Measurements from ENCODE around the gene CNGB1. TPM values are rescaled to one million over a fixed set of nuclear protein-coding genes. Genes with fewer than 3 reads are reported as not detected.

CNGB1 gene
- total RNA-seq, 1 experiment from 2014 or later, result not detected

DNA sequence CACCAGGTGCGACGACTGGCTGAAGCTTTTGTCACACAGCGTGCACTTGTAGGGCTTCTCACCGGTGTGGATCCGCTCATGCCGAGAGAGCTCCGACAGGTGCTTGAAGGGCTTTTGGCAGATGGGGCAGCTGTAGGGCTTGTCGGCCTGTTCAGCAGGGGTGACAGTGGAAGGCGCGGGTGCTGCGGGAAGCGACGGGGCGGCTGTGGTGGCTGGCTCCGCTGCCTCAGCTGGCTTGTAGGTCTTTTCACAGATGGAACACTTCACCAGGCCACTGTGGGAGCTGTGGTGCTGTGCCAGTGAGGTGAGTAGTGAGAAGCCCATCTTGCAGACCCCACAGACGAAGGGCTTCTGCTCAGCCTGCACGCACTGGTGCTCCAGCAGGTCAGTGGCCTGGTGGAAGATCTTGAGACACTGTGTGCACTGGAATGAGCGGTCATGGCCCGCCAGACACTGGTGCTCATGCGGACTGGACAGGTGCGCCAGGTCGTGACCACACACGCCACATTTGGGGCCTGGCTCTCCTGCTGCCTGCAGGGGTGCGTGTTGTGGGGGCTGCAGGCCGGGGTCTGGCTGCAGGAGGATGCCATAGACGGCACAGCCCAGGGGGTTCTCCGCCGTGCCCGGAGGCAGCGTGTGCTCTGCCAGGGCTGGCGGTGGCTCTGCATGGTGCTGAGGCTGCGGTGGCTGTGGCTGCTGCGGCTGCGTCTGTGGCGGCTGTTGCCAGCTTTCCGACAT, 26.8 kb upstream of the CNGB1 start:
- peaks cover 12% of the 10 kb centered on the region for H3K4me1 Mint-ChIP-seq (ENCODE audit: low read depth, unreplicated experiment)
- intact Hi-C loops (cut with micrococcal nuclease; ENCODE audit: unreplicated experiment), result no loop called here
- POLR2A ChIA-PET, result interaction anchor here (0.6 kb wide), 1 partner anchor 202 kb away, joined by 3 read pairs; no protein-coding TSS in a partner anchor
- Histone ChIP-seq H3K9me3 (no peaks in the 10 kb centered on the region), H3K4me1 (peaks cover 25% of the 10 kb centered on the region), H3K36me3 (ENCODE audit: control insufficient read depth, insufficient read depth, low read length) (no peaks in the 10 kb centered on the region), H3K4me3 (ENCODE audit: low read depth, low read length) (no peak overlapping the region), H3K27me3 (replicated peaks; ENCODE audit: control insufficient read depth, insufficient read depth, low read length) (no peaks in the 10 kb centered on the region)
- no peak overlapping the region for H3K27ac Mint-ChIP-seq (ENCODE audit: unreplicated experiment)
- DNase-seq, result no peak
- BruUV-seq (replicated peaks), result no TSS peak
- no peaks in the 10 kb centered on the region for H3K27me3 Mint-ChIP-seq (ENCODE audit: insufficient read depth, unreplicated experiment)
- no peak overlapping the region for H3K4me3 Mint-ChIP-seq (ENCODE audit: unreplicated experiment)
- no peaks in the 10 kb centered on the region for H3K9me3 Mint-ChIP-seq (ENCODE audit: unreplicated experiment)
- H3K36me3 Mint-ChIP-seq (ENCODE audit: insufficient read depth, unreplicated experiment), result peaks cover 19% of the 10 kb centered on the region
- TF ChIP-seq, protein P1, sequence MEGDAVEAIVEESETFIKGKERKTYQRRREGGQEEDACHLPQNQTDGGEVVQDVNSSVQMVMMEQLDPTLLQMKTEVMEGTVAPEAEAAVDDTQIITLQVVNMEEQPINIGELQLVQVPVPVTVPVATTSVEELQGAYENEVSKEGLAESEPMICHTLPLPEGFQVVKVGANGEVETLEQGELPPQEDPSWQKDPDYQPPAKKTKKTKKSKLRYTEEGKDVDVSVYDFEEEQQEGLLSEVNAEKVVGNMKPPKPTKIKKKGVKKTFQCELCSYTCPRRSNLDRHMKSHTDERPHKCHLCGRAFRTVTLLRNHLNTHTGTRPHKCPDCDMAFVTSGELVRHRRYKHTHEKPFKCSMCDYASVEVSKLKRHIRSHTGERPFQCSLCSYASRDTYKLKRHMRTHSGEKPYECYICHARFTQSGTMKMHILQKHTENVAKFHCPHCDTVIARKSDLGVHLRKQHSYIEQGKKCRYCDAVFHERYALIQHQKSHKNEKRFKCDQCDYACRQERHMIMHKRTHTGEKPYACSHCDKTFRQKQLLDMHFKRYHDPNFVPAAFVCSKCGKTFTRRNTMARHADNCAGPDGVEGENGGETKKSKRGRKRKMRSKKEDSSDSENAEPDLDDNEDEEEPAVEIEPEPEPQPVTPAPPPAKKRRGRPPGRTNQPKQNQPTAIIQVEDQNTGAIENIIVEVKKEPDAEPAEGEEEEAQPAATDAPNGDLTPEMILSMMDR (IDR thresholded peaks at IDR 0.05; ENCODE audit: insufficient read depth in 1 of 2, low read depth in 1 of 2, low read length in 1 of 2, severe bottlenecking in 1 of 2, unreplicated experiment in 1 of 2), result no peak
- CTCF ChIA-PET, result interaction anchor here (1.0 kb wide), 1 partner anchor 759 kb away, joined by 3 read pairs; no protein-coding TSS in a partner anchor

DNA sequence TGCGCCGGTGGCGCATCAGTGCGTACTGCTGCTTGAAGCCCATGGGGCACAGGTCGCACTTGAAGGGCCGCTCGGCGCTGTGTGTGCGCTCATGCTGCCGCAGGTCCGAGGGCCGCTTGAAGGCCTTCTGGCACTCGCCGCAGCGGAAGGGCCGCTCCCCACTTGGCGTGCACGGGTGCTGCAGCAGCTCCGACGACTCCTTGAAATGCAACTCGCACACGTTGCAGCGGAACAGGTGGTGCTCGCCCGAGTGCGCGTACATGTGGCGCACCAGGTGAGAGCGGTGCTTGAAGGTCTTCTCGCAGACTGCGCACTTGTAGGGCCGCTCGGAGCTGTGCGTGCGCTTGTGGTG, 26.2 kb upstream of the CNGB1 start:
- POLR2A ChIA-PET, result interaction anchor here (0.6 kb wide), 1 partner anchor 201 kb away, joined by 3 read pairs; no protein-coding TSS in a partner anchor
- intact Hi-C loops (cut with micrococcal nuclease; ENCODE audit: unreplicated experiment), result no loop called here
- H3K36me3 Mint-ChIP-seq (ENCODE audit: insufficient read depth, unreplicated experiment), result peaks cover 20% of the 10 kb centered on the region
- no peak overlapping the region for H3K27ac Mint-ChIP-seq (ENCODE audit: unreplicated experiment)
- no peak overlapping the region for H3K4me3 ChIP-seq (ENCODE audit: low read depth, low read length)
- no peaks in the 10 kb centered on the region for H3K9me3 Mint-ChIP-seq (ENCODE audit: unreplicated experiment)
- no peaks in the 10 kb centered on the region for H3K27me3 Mint-ChIP-seq (ENCODE audit: insufficient read depth, unreplicated experiment)
- no peak overlapping the region for H3K4me3 Mint-ChIP-seq (ENCODE audit: unreplicated experiment)
- no peaks in the 10 kb centered on the region for H3K36me3 ChIP-seq (ENCODE audit: control insufficient read depth, insufficient read depth, low read length)
- H3K4me1 Mint-ChIP-seq (ENCODE audit: low read depth, unreplicated experiment), result peaks cover 17% of the 10 kb centered on the region
- CTCF ChIA-PET, result interaction anchor here (1.0 kb wide), 1 partner anchor 759 kb away, joined by 3 read pairs; no protein-coding TSS in a partner anchor
- BruUV-seq (replicated peaks), result no TSS peak
- DNase-seq, result no peak
- TF ChIP-seq, protein P1 (IDR thresholded peaks at IDR 0.05; ENCODE audit: insufficient read depth in 1 of 2, low read depth in 1 of 2, low read length in 1 of 2, severe bottlenecking in 1 of 2, unreplicated experiment in 1 of 2), result no peak
- H3K9me3 ChIP-seq, result no peaks in the 10 kb centered on the region
- peaks cover 27% of the 10 kb centered on the region for H3K4me1 ChIP-seq
- no peaks in the 10 kb centered on the region for H3K27me3 ChIP-seq (replicated peaks; ENCODE audit: control insufficient read depth, insufficient read depth, low read length)

DNA sequence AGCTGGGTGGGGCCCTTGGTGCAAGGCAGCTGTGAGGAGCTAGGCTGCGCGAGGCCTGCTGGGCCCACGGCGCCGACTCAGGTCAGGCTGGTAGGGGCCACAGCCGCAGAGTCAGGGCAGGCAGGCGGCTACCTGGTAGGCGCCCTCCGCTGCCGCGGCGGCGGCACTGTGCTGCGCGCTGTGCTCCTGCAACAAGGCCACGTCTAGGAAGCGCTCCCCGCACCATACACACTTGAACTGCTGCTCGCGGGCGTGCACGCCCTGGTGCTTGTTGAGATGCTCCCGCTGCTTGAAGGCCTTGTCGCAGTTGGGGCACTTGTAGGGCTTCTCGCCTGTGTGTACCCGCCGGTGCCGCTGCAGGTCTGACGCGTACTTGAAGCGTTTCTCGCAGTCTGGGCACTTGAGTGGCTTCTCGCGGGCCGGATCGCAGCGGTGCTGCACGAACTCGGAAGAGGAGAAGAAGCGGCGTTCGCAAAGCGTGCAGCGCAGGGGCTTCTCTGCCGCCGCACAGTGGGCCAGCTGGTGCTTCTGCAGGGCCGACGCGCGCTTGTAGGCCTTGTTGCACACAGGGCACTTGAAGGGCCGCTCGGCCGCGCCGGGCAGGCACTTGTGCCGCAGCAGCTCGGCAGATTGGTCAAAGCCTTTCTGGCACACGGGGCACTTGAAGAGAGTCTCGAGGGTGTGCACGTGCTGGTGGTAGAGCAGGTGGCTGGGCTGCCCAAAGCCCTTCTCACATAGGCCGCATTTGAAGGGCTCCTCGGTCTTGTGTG, 25.7 kb upstream of the CNGB1 start:
- no peak for DNase-seq
- peaks cover 23% of the 10 kb centered on the region for H3K4me1 ChIP-seq
- Mint-ChIP-seq H3K27ac (ENCODE audit: unreplicated experiment) (no peak overlapping the region), H3K4me3 (ENCODE audit: unreplicated experiment) (no peak overlapping the region), H3K27me3 (ENCODE audit: insufficient read depth, unreplicated experiment) (no peaks in the 10 kb centered on the region), H3K36me3 (ENCODE audit: insufficient read depth, unreplicated experiment) (peaks cover 18% of the 10 kb centered on the region), H3K9me3 (ENCODE audit: unreplicated experiment) (no peaks in the 10 kb centered on the region), H3K4me1 (ENCODE audit: low read depth, unreplicated experiment) (peaks cover 18% of the 10 kb centered on the region)
- H3K9me3 ChIP-seq, result no peaks in the 10 kb centered on the region
- ChIA-PET CTCF (interaction anchor here (1.0 kb wide), 1 partner anchor 760 kb away, joined by 3 read pairs; no protein-coding TSS in a partner anchor), POLR2A (interaction anchor here (0.6 kb wide), 1 partner anchor 201 kb away, joined by 3 read pairs; no protein-coding TSS in a partner anchor)
- intact Hi-C loops (cut with micrococcal nuclease; ENCODE audit: unreplicated experiment), result no loop called here
- no peaks in the 10 kb centered on the region for H3K36me3 ChIP-seq (ENCODE audit: control insufficient read depth, insufficient read depth, low read length)
- H3K27me3 ChIP-seq (replicated peaks; ENCODE audit: control insufficient read depth, insufficient read depth, low read length), result no peaks in the 10 kb centered on the region
- H3K4me3 ChIP-seq (ENCODE audit: low read depth, low read length), result no peak overlapping the region
- BruUV-seq (replicated peaks), result no TSS peak
- TF ChIP-seq, protein P1 (IDR thresholded peaks at IDR 0.05; ENCODE audit: insufficient read depth in 1 of 2, low read depth in 1 of 2, low read length in 1 of 2, severe bottlenecking in 1 of 2, unreplicated experiment in 1 of 2), result no peak

Data from Caco-2 (cell line).